SK-N-MC (cell line): ENCODE measurements around the gene CCL26.

Experiments
- DNase-seq: peaks from one replicate; pipeline ENCODE4 v3.0.0-alpha.2; 2011; ENCODE audit warnings: low read depth, low spot score
- H3K27ac ChIP-seq: fragments of 200-600 bp; sonication (generic); 2 replicates; pipeline ENCODE4 v1.5.1; 2016; ENCODE audit warnings: mixed run types
- H3K36me3 ChIP-seq: fragments of 200-600 bp; sonication (generic); 2 replicates; pipeline ENCODE4 v1.6.1; 2017; ENCODE audit warnings: antibody characterized with exemption, low read length, mixed read lengths; ENCODE audit not compliant: insufficient read depth
- H3K4me3 ChIP-seq: fragments of 200-600 bp; sonication (generic); 2 replicates; pipeline ENCODE4 v1.5.1; 2016
- H3K9ac ChIP-seq: fragments of 200-600 bp; sonication (generic); 2 replicates; pipeline ENCODE4 v1.8.0; 2017; ENCODE audit warnings: mixed run types, mixed read lengths; ENCODE audit not compliant: insufficient read length
- H3K9me3 ChIP-seq: fragments of 200-600 bp; sonication (generic); 2 replicates; pipeline ENCODE4 v1.6.1; 2017; ENCODE audit warnings: low read depth, mild to moderate bottlenecking, antibody characterized with exemption, low read length, moderate library complexity, mixed read lengths
- EZH2 ChIP-seq: fragments of 200-600 bp; sonication (generic); IDR thresholded peaks from one replicate; pipeline ENCODE4 v1.6.1; 2017; ENCODE audit warnings: antibody characterized with exemption
- FOXP2 ChIP-seq: optimal IDR thresholded peaks from 2 replicates; pipeline ENCODE3; 2011; ENCODE audit warnings: mild to moderate bottlenecking, moderate library complexity; ENCODE audit not compliant: insufficient read depth; ENCODE audit errors: extremely low read length, control extremely low read depth
- POLR2AphosphoS5 ChIP-seq: IDR thresholded peaks from 2 replicates; pipeline ENCODE4 v1.6.1; 2012; ENCODE audit warnings: mild to moderate bottlenecking, low read depth, low read length, borderline replicate concordance

The CCL26 gene

GRCh38 chr7:75813084-75813483, 41.1 kb upstream of the CCL26 start:
- no peak overlapping the region for H3K9ac ChIP-seq
- no peak for DNase-seq
- no peaks in the 10 kb centered on the region for H3K36me3 ChIP-seq
- no peak overlapping the region for H3K27ac ChIP-seq
- no peaks in the 10 kb centered on the region for H3K9me3 ChIP-seq
- no peak for TF ChIP-seq POLR2AphosphoS5
- TF ChIP-seq EZH2, result no peak
- TF ChIP-seq FOXP2, result no peak
- H3K4me3 ChIP-seq, result no peak overlapping the region

GRCh38 chr7:75811894-75812678, 40.1 kb upstream of the CCL26 start:
- Histone ChIP-seq H3K36me3 (no peaks in the 10 kb centered on the region), H3K9me3 (no peaks in the 10 kb centered on the region), H3K4me3 (no peak overlapping the region), H3K27ac (no peak overlapping the region), H3K9ac (no peak overlapping the region)
- DNase-seq, result no peak
- TF ChIP-seq FOXP2, result no peak
- no peak for TF ChIP-seq POLR2AphosphoS5
- TF ChIP-seq EZH2, result no peak

- no peak for TF ChIP-seq FOXP2
- no peak for TF ChIP-seq POLR2AphosphoS5
- TF ChIP-seq EZH2, result no peak
- H3K27ac ChIP-seq, result no peak overlapping the region
- H3K9ac ChIP-seq, result no peak overlapping the region
- no peaks in the 10 kb centered on the region for H3K36me3 ChIP-seq
- no peak for DNase-seq
- H3K4me3 ChIP-seq, result no peak overlapping the region
- H3K9me3 ChIP-seq, result no peaks in the 10 kb centered on the region
Observed at GRCh38 chr7:75809396-75809795, 37.4 kb upstream of the CCL26 start.

GRCh38 chr7:75808106-75808505, 36.1 kb upstream of the CCL26 start:
- Histone ChIP-seq H3K9me3 (no peaks in the 10 kb centered on the region), H3K36me3 (no peaks in the 10 kb centered on the region), H3K4me3 (no peak overlapping the region), H3K9ac (no peak overlapping the region), H3K27ac (no peak overlapping the region)
- TF ChIP-seq EZH2, result no peak
- TF ChIP-seq FOXP2, result no peak
- TF ChIP-seq POLR2AphosphoS5, result no peak
- no peak for DNase-seq

GRCh38 chr7:75807452-75807851, 35.4 kb upstream of the CCL26 start:
- no peak for TF ChIP-seq EZH2
- H3K4me3 ChIP-seq, result no peak overlapping the region
- no peak overlapping the region for H3K9ac ChIP-seq
- no peak overlapping the region for H3K27ac ChIP-seq
- H3K36me3 ChIP-seq, result no peaks in the 10 kb centered on the region
- no peaks in the 10 kb centered on the region for H3K9me3 ChIP-seq
- DNase-seq, result no peak

- H3K9ac ChIP-seq, result no peak overlapping the region
- H3K9me3 ChIP-seq, result no peaks in the 10 kb centered on the region
- no peak overlapping the region for H3K27ac ChIP-seq
- no peak overlapping the region for H3K4me3 ChIP-seq
- no peaks in the 10 kb centered on the region for H3K36me3 ChIP-seq
- TF ChIP-seq EZH2 (no peak), FOXP2 (no peak), POLR2AphosphoS5 (no peak)
- DNase-seq, result no peak
Observed at GRCh38 chr7:75806560-75807307, 34.7 kb upstream of the CCL26 start.

GRCh38 chr7:75804705-75805104, 32.7 kb upstream of the CCL26 start:
- TF ChIP-seq EZH2, result no peak
- no peak for TF ChIP-seq POLR2AphosphoS5
- no peak for TF ChIP-seq FOXP2
- H3K27ac ChIP-seq, result no peak overlapping the region
- DNase-seq, result no peak
- no peaks in the 10 kb centered on the region for H3K36me3 ChIP-seq
- no peaks in the 10 kb centered on the region for H3K9me3 ChIP-seq
- H3K4me3 ChIP-seq, result no peak overlapping the region
- H3K9ac ChIP-seq, result no peak overlapping the region

- no peak for DNase-seq
- H3K9ac ChIP-seq, result no peak overlapping the region
- H3K9me3 ChIP-seq, result no peaks in the 10 kb centered on the region
- H3K27ac ChIP-seq, result no peak overlapping the region
- TF ChIP-seq POLR2AphosphoS5 (no peak), FOXP2 (no peak), EZH2 (no peak)
- H3K36me3 ChIP-seq, result no peaks in the 10 kb centered on the region
- H3K4me3 ChIP-seq, result no peak overlapping the region
Observed at GRCh38 chr7:75804004-75804403, 32.0 kb upstream of the CCL26 start.

GRCh38 chr7:75802552-75802821, 30.5 kb upstream of the CCL26 start:
- DNase-seq, result no peak
- no peak overlapping the region for H3K9ac ChIP-seq
- TF ChIP-seq EZH2 (no peak), FOXP2 (no peak), POLR2AphosphoS5 (no peak)
- no peaks in the 10 kb centered on the region for H3K36me3 ChIP-seq
- no peak overlapping the region for H3K27ac ChIP-seq
- H3K4me3 ChIP-seq, result no peak overlapping the region
- no peaks in the 10 kb centered on the region for H3K9me3 ChIP-seq
